HUDEP-2 (cell line): ENCODE data around the gene ZNF800.
A peak's percentile ranks its signal among the peaks of the same experiment; 100 is the strongest.
"Not testable (repeated sequence)": the region's sequence is repeated elsewhere in the genome, so short reads cannot be mapped to it uniquely, and the experiment has no call there.

Source experiments
- DNase-seq, 76 experiments: peaks; one replicate each; lab custom pipeline; 2025; ENCODE audit not compliant: unreplicated experiment in 76 of 76; lab: John Stamatoyannopoulos, UW

ZNF800 gene, protein sequence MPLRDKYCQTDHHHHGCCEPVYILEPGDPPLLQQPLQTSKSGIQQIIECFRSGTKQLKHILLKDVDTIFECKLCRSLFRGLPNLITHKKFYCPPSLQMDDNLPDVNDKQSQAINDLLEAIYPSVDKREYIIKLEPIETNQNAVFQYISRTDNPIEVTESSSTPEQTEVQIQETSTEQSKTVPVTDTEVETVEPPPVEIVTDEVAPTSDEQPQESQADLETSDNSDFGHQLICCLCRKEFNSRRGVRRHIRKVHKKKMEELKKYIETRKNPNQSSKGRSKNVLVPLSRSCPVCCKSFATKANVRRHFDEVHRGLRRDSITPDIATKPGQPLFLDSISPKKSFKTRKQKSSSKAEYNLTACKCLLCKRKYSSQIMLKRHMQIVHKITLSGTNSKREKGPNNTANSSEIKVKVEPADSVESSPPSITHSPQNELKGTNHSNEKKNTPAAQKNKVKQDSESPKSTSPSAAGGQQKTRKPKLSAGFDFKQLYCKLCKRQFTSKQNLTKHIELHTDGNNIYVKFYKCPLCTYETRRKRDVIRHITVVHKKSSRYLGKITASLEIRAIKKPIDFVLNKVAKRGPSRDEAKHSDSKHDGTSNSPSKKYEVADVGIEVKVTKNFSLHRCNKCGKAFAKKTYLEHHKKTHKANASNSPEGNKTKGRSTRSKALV

DNA sequence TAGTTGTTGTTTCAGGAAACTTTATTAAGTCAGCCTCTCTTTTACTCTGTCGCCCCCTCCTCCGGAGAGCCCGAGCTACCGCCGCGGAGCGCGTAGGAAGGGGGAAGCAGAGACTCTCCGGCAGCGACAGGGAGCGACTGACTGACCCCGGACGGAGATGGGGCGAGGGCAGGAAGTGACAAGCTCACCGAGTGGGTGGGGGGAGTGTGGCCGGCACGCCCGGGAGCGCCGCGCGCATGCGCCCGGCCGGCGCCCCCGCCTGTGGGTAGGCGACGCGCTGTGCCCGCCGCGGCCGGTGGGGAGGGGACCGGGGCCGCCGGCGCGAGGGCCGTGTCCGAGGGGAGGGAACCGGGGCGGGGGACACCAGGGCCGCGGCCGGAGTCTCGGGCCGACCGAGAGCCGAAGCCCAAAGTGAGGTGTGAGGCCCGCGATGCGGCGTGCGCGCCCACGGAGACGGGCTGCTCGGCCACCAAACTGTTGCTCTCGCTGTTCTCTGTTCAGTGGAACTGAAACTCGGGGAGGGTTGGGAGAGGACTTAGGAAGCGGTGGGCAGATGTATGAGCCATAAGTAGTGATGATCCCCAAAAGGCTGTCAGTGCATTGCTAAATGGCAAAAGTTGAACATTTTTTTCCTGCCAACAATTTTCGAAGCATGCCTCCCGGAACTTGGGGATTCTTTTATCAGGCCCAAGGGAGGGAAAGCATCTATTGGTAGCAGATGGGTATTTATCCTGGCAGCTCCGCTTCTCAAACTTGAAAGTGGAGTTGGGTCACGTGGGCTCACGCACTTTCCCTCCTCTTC, at the start of gene ZNF800:
ZNF800 (minus strand) TSS at position 143 of the 802 bp plus-strand sequence. CDS start 1,151 bp downstream, outside the sequence.
- DNase-seq: peak in 75 of 76 experiments; percentile 41 to 89 (median 79)

DNA sequence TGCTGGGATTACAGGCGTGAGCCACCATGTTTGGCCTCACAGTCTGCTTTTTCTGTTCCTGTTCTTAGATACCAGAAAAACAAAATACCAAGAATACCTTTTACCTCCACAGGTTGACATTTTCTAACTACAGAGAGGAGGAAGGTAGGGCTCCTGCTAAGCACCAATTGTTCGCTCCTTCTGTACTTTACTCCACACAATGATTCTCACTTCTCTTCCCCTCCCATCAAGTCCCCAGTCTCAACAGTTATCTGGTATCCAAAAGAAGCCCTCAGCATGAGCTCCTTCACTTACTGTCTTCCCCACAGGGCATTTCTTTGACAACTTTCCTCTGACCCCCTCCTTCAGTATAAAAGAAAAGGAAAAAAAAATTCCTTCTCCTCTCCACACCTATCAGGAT, 47.7 kb upstream of the ZNF800 start:
- no peak for DNase-seq

DNA sequence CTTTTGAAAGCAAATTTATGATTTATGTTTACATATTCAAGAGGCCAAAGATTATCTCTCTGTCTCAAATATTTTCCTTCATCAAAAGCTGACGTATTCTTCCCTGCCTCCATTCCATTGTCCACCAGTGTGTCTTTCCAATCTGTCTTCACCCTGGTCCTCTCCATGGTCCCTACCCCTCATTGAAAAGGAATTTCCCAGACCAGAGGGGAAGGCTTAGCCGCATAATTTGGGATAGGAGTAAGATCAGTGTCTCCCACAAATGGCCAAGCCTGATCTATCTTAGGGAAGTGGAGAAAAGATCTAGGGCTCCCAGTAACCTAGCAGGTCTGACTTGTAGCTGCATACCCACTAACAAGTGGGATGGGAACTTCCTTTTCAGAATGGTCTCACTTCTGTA, 46.3 kb upstream of the ZNF800 start:
- no peak for DNase-seq

DNA sequence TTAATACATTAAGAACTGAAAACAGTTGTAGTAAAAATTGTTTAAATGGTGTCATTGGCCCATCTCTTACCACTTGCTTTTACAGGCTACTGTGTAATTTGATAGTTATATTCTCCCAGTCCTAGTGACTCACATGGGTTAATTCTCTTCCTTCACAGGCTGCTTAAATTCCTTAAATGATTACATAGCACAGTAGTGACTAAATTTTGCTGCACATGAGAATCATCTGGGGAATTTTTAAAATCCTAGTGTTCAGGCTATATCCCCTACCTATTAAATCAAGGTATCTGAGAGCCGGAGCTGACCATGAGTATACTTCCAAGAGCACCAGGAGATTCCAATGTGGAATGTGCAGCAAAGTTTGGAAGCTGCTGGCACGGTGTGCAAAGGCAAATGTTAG, 45.3 kb upstream of the ZNF800 start:
- DNase-seq: no peak

DNA sequence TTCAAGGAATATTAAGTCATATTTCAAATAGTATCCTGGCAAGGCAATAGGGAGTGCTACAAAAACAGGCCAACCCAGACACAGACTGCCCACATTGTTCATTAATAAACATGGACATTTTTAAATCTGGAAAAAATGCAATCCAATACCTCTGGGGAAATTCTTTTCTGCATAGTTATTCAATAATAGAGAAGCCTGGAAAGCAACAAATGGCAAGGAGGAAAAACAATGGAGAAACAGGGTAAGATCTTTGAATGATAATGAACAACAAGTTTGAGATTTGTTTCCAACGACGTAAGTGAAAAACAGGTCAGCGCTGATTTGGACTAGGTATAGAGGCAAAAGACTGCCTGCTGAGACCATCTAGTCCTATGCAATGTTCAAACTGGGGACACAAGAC, 44.7 kb upstream of the ZNF800 start:
- no peak for DNase-seq

DNA sequence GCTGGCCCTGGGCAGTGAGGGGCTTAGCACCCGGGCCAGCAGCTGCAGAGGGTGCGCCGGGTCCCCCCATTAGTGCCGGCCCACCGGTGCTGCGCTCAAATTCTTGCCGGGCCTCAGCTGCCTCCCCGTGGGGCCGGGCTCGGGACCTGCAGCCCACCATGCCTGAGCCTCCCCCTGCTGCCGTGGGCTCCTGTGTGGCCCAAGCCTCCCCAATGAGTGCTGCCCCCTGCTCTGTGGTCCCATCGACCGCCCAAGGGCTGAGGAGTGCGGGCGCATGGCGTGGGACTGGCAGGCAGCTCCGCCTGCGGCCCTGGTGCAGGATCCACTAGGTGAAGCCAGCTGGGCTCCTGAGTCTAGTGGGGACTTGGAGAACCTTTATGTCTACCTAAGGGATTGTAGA, 36.8 kb upstream of the ZNF800 start:
- not testable (repeated sequence) for DNase-seq

DNA sequence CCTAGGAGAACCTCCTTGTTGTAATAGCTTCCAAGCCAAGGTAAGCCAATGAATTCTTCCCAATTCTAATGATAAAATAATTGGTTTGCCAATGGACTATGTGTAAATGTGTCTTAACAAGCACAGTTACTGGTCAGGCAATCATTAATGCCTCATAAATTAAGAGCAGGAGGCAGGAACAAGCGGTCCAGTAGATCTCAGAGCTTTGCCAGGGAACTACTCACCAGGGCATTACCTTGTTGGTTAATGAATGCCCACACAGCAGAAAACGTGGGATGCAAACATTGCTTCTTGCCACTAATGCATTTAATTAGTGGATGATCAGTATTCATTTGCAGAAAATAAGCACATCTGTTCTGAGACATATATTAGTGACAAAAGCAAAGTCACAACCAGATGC, 26.7 kb upstream of the ZNF800 start:
- no peak for DNase-seq

DNA sequence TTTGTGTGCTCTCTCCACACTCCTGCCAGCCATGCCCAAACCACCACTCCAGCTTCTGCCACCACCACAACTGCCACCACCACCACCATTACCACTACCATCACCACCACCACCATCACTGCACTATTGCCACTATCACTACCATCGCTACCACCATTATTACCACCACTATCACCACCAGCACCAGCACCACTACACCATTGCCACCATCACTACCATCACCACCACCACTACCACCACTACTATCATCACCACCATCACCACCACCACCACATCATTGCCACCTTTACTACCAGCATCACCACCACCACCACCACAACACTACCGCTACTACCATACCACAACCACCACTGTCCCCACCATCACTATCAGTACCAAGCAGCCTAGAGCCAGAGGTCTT, 26.0 kb upstream of the ZNF800 start:
- DNase-seq: no peak

DNA sequence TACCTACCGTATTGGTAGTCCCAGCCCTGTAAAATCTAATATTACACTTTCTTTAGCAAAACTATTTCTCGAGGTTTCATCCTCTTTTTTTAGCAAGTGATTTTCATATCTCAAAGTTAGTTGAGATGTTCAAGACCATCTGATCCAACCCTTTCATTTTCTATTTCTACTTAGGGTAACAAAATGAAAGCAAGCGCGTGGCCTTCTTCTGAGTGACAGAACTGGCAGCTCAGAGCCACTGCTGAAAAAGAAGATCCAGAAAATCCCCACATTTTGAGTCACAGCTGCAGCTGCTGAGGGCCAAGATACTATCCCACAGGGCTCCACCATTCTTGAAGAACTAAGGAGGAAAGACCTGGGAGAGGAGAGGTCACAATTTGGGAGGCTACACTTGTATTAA, 24.8 kb upstream of the ZNF800 start:
- DNase-seq: no peak

DNA sequence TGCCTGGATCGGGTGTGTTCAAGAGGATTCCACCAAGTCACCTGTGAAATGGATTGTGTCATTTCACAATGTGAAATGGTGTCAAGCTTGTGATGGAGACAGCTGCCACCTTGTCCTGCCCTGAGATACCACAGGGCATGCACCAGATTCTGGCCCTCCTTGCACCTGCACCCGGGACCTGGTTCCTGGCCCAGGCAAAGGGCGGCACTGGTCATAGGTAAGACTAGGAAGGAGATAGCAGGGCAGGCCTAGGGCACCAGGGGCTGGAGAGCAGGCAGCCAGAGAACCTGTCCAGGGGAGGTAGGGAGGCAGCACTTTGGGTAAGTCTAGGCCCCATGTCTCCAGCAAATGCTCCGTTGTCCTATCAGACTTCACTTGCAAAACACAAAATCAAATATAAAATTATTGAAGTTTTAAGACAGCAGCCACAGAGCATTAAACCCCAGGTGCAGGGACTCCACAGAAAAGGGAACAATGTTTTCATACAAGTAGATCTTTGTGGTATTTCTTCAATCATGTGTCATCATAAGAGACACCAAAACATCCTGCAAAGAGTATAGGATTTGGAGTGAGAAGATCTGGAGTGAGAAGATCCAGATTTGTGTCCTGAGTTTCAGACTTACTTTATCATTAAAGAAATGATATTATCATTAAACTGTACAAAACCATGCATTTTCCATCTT, 22.7 kb upstream of the ZNF800 start:
- no peak for DNase-seq

DNA sequence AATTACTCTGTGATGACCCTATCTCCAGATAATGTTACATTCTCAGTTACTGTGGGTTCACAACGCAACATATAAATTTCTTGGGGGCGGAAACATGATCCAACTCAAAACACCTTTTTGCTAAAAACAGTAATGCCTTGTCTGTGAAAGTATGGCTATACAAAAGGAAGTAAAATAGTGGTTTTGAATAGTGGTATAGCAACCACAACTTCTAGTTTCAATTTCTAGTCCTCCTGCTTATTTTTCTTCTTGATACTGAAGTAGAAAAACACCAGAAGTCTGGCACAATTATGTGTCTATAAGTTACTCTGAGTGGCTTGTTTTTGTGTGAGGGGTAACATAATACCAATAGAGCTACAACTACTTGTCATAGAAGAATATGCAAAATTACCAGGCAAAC, 21.5 kb upstream of the ZNF800 start:
- DNase-seq: no peak

DNA sequence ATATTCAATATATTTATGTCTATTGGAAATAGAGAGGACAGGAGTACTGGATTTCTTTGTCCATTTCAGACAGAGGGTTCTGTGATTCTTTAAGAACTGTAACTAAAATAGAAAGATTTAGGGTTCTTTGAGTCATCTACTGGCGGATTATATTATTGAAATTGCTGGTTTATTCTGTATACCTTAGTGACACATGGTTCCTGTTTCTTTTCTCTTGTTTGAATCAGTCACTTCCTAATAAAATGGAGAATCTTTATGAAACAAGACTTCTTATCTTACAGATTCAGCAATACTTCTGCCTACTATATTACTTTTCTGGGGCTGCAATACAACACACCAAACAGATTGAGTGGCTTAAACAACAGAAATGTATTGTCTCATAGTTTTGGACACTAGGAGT, 20.8 kb upstream of the ZNF800 start:
- DNase-seq: no peak

DNA sequence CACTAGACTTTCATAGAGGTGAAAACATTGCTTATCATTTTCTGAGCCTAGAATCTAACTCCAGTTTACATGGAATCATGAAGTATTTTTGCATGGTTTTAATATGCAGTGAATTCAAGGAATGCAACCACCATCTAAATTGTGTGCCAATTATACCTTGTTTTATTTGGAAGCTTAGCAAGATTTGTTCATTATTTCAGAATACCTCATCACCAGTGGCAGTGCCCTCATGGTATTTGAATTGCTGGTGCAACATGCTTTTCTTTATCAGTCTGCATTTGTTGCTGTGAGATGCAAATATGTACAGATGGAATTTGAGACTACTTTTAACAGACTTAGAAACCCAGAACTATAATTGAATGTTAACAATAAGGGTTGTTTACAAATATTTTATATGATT, 18.7 kb upstream of the ZNF800 start:
- DNase-seq: no peak

DNA sequence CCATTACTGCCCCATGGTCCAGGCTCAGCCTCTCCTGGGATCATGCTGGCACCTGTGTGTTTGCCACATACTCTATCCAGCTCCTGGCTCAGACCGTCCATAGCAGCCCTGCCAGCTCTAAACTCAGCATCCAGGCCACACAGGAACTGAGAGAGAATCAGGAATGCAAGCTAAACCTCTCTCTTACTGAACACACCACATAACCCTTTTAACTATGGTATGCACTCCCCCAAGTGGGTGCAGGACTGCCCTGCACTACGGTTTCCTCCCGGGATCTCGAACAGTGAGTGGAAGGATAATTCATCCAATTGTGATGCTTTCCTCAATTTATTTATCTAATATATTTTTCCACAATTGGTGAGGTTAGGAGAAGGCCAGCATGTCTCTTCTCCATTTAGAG, 17.1 kb upstream of the ZNF800 start:
- no peak for DNase-seq

DNA sequence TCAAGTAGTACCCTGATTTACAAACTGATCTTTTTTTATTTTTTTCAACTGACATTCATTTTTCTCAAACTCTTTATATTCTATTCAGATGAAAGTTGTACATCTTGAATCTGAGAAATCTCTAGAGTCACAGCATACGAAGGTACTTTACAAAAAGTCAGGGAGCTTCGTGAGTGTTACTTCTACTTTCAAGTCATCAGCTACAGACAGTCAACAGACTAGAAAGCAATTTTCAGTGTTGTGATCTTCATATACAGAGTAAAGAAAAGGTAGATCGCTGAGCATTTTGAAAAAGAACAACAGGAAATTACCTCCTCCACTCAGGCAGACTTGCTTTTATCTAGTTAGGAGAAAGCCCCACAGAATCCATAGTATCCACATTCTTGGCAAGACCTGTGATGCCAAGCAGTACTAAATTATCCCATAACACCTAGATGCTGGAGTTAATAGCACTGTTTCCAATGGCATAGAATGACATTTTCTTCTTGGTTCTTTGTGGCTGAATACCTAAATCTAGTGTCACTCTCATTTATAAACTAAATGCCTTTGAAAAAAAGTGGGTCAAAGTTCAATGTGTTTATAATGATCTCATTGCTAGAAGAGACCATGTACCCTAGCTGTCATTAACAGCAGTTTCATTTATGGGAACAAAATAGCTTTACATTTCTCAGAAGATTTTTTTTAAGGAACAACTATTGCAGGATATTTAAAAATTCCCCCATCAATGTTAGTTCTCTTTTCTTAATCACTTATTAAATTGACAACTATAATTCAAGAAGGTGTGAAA, 12.0 kb upstream of the ZNF800 start:
- no peak for DNase-seq

DNA sequence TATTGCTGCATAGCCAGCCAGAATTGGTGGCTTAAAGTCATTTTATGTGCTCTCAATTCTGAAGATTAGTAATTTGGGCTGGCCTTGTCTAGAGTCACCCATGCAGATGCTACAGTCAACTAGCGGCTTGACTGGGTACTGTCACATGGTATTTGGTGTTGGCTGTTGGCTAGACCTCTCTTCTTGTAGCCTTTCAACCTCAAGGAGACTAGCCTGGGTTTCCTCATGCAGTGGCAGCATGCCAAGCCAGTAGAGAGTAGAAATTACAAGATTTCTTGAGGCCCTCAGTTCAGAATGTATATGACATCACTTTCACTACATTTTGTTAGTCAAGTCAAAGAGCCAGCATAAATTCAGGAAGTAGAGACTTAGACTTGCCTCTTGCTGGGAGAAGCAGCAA, 3.7 kb upstream of the ZNF800 start:
- DNase-seq: peak in 7 of 76 experiments; percentile 4 to 27 (median 12)

DNA sequence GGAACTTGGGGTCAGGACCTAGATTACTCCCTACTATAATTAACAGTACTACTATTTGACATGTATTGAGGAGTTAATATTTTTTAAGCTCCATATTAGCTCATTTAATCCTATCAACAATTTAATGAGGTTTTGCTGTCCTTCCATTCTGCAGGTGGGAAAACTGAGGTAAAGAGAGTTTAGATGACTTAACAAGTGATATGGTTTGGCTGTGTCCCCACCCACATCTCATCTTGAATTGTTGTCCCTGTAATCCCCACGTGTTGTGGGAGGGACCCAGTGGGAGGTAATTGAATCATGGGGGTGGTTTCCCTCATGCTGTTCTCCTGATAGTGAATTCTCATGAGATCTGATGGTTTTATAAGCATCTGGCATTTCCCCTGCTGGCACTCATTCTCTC, 2.6 kb upstream of the ZNF800 start:
- peak in 48 of 76 experiments; percentile 4 to 75 (median 31) for DNase-seq

DNA sequence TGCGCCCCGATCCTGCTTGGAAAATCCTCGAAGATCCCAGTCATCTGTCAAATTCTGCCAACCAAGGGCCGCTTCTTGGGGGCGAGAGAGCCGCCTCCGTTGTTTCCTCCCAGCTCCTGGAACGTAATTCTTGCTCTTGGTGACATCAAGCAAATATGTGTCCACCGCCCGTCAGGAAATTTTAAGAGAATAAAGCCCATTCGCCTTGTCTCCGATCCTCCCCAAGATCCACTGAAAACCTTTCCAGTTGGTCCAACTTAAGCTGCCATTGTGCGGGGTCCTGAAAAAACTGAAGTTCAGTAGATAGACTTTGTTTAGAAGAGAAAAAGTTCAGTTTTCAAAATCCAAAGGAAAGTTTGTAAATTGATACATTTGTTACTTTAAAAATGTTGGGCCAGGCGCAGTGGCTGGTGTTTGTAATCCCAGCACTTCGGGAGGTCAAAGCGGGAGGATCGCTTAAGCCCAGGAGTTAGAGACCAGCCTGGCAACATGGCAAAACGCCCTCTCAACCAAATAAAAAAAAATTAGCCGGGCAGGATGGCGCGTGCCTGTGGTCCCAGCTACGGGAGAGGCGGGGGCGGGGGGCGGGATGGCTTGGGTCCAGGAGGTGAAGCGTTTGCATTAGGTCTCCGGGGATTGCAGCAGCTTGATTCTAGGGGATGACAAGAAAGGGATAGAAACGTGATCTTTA, 1.0 kb upstream of the ZNF800 start:
- DNase-seq: peak in 7 of 76 experiments; percentile 8 to 43 (median 30)

DNA sequence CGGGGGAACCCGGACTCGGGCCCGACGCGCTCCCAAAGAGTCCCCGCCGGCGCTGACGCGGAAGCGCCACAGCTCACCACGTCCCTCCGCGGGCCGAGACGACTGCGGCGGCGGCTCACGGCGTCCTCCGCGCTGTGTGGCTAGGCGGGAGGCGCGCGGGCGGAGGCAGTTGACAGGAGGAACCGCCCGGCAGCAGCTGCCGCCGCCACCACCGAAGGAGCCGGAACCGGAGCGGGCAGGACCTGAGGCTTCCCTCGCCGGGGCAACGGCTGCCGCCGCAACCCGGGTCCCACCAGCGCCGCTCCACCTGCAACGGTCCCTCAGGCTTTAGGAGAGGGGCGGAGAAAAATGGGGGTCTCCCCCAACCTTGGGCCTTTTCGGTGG, 334 bp downstream of the ZNF800 start:
- DNase-seq: peak in 42 of 76 experiments; percentile 11 to 75 (median 34)
